Cardiac muscle cell (in vitro differentiated cells and primary cell): ENCODE results near the gene CCDC120. TPM values are rescaled to one million over a fixed set of nuclear protein-coding genes. Genes with fewer than 3 reads are reported as not detected.

ENCODE experiments used
- DNase-seq, 2 donors: peaks; one replicate each; pipeline versions ENCODE4 v3.0.0 to v3.0.0-alpha.2; 2010 to 2017; ENCODE audit warnings: low read depth in 1 of 2, low spot score in 1 of 2
- H3K27ac ChIP-seq: fragments of 200-600 bp; sonication (generic); 2 replicates; pipeline ENCODE4 v1.5.1; 2016
- H3K27me3 ChIP-seq: fragments of 200-600 bp; sonication (generic); 2 replicates; pipeline ENCODE4 v1.6.0; 2016; ENCODE audit warnings: control low read depth
- H3K36me3 ChIP-seq: fragments of 200-600 bp; sonication (generic); 2 replicates; pipeline ENCODE4 v1.5.1; 2016; ENCODE audit warnings: control low read depth
- H3K4me1 ChIP-seq: fragments of 200-600 bp; sonication (generic); 2 replicates; pipeline ENCODE4 v1.8.1; 2017; ENCODE audit warnings: low read depth, mild to moderate bottlenecking, mixed run types
- H3K4me3 ChIP-seq: fragments of 200-600 bp; sonication (generic); 2 replicates; pipeline ENCODE4 v1.5.1; 2016; ENCODE audit warnings: mild to moderate bottlenecking
- H3K9me3 ChIP-seq: fragments of 200-600 bp; sonication (generic); 2 replicates; pipeline ENCODE4 v1.5.1; 2017; ENCODE audit warnings: low read depth, mild to moderate bottlenecking, control low read depth
- CTCF ChIP-seq: IDR thresholded peaks from 2 replicates; pipeline ENCODE4 v1.5.1; 2012; ENCODE audit warnings: low read depth, mild to moderate bottlenecking, low read length
- polyA plus RNA-seq: library from polyadenylated mRNA; unstranded; fragments of >200 nt; fragmentation: Nextera tagmentation; extraction: Ambion mirVana; gene quantifications from 2 replicates; pipeline ENCODE4 v1.2.1, GENCODE V29; 2016
- total RNA-seq: library from RNA; depleted of rRNA; stranded (reverse); fragments of >200 nt; gene quantifications from 2 replicates; pipeline ENCODE4 v1.2.3, GENCODE V29; 2016

CCDC120 gene
- total and polyA plus RNA-seq, 2 experiments from 2014 or later = 5.4 to 7.8 TPM

GRCh38 chrX:49117581-49117980 lies 58.8 kb downstream of the CCDC120 start:
- Histone ChIP-seq H3K36me3 (no peaks in the 10 kb centered on the region), H3K27ac (no peak overlapping the region), H3K4me3 (no peak overlapping the region), H3K9me3 (no peaks in the 10 kb centered on the region), H3K4me1 (no peaks in the 10 kb centered on the region), H3K27me3 (no peaks in the 10 kb centered on the region)
- no peak for DNase-seq
- no peak for TF ChIP-seq CTCF

Other genes starting within 250 kb of the CCDC120 start
- not detected in 2 replicates for gene ERAS, start 232.5 kb upstream of the CCDC120 start, total RNA-seq
- 0.17 TPM in 1 of 2 replicates, not detected in the other for gene ERAS, start 232.5 kb upstream of the CCDC120 start, polyA plus RNA-seq
- gene PCSK1N, start 223.4 kb upstream of the CCDC120 start, total RNA-seq = 7.1 and 8.5 TPM in 2 replicates
- gene PCSK1N, start 223.4 kb upstream of the CCDC120 start, polyA plus RNA-seq = 5.4 and 8.7 TPM in 2 replicates
- gene TIMM17B, start 161.2 kb upstream of the CCDC120 start, total RNA-seq = 127 and 152 TPM in 2 replicates
- 219 and 264 TPM in 2 replicates for gene TIMM17B, start 161.2 kb upstream of the CCDC120 start, polyA plus RNA-seq
- gene PQBP1, start 161.1 kb upstream of the CCDC120 start, total RNA-seq = 62.8 and 74.8 TPM in 2 replicates
- 75.3 and 114 TPM in 2 replicates for gene PQBP1, start 161.1 kb upstream of the CCDC120 start, polyA plus RNA-seq
- 17.3 and 22.2 TPM in 2 replicates for gene SLC35A2, start 147.4 kb upstream of the CCDC120 start, total RNA-seq
- gene SLC35A2, start 147.4 kb upstream of the CCDC120 start, polyA plus RNA-seq = 41.8 and 51.4 TPM in 2 replicates
- gene PIM2, start 140.0 kb upstream of the CCDC120 start, total RNA-seq = 18.5 and 25.2 TPM in 2 replicates
- gene PIM2, start 140.0 kb upstream of the CCDC120 start, polyA plus RNA-seq = 20.7 and 38.4 TPM in 2 replicates
- 40.2 and 56.6 TPM in 2 replicates for gene OTUD5, start 101.4 kb upstream of the CCDC120 start, total RNA-seq
- 47.8 and 55.6 TPM in 2 replicates for gene OTUD5, start 101.4 kb upstream of the CCDC120 start, polyA plus RNA-seq
- 1.1 and 2.6 TPM in 2 replicates for gene KCND1, start 87.2 kb upstream of the CCDC120 start, total RNA-seq
- gene KCND1, start 87.2 kb upstream of the CCDC120 start, polyA plus RNA-seq = 2.3 and 3.1 TPM in 2 replicates
- gene GRIPAP1, start 56.7 kb upstream of the CCDC120 start, total RNA-seq = 34.7 and 67.3 TPM in 2 replicates
- 44.8 and 65.4 TPM in 2 replicates for gene GRIPAP1, start 56.7 kb upstream of the CCDC120 start, polyA plus RNA-seq
- gene TFE3, start 15.6 kb upstream of the CCDC120 start, total RNA-seq = 30.0 and 55.0 TPM in 2 replicates
- gene TFE3, start 15.6 kb upstream of the CCDC120 start, polyA plus RNA-seq = 32.1 and 40.9 TPM in 2 replicates
- gene PRAF2, start 15.0 kb downstream of the CCDC120 start, total RNA-seq = 22.9 and 30.3 TPM in 2 replicates
- 56.2 and 76.7 TPM in 2 replicates for gene PRAF2, start 15.0 kb downstream of the CCDC120 start, polyA plus RNA-seq
- gene WDR45, start 20.9 kb downstream of the CCDC120 start, total RNA-seq = 51.4 and 54.6 TPM in 2 replicates
- 58.6 and 62.3 TPM in 2 replicates for gene WDR45, start 20.9 kb downstream of the CCDC120 start, polyA plus RNA-seq
- 37.3 and 38.4 TPM in 2 replicates for gene GPKOW, start 64.7 kb downstream of the CCDC120 start, total RNA-seq
- gene GPKOW, start 64.7 kb downstream of the CCDC120 start, polyA plus RNA-seq = 23.2 and 28.7 TPM in 2 replicates
- gene MAGIX, start 103.8 kb downstream of the CCDC120 start, total RNA-seq = 2.0 and 6.8 TPM in 2 replicates
- 3.2 and 10.0 TPM in 2 replicates for gene MAGIX, start 103.8 kb downstream of the CCDC120 start, polyA plus RNA-seq
- gene PLP2, start 112.9 kb downstream of the CCDC120 start, total RNA-seq = 8.3 and 12.4 TPM in 2 replicates
- 34.6 and 41.2 TPM in 2 replicates for gene PLP2, start 112.9 kb downstream of the CCDC120 start, polyA plus RNA-seq
- gene PRICKLE3, start 127.4 kb downstream of the CCDC120 start, total RNA-seq = 10.5 and 16.5 TPM in 2 replicates
- gene PRICKLE3, start 127.4 kb downstream of the CCDC120 start, polyA plus RNA-seq = 8.1 and 10.9 TPM in 2 replicates
- 0.45 and 1.8 TPM in 2 replicates for gene SYP, start 141.2 kb downstream of the CCDC120 start, total RNA-seq
- 1.1 and 1.3 TPM in 2 replicates for gene SYP, start 141.2 kb downstream of the CCDC120 start, polyA plus RNA-seq
- gene CACNA1F, start 174.3 kb downstream of the CCDC120 start, total RNA-seq = 0.45 and 1.0 TPM in 2 replicates
- gene CACNA1F, start 174.3 kb downstream of the CCDC120 start, polyA plus RNA-seq = 0.02 and 1.5 TPM in 2 replicates
- gene CCDC22, start 176.5 kb downstream of the CCDC120 start, total RNA-seq = 18.3 and 21.2 TPM in 2 replicates
- 16.1 and 18.9 TPM in 2 replicates for gene CCDC22, start 176.5 kb downstream of the CCDC120 start, polyA plus RNA-seq
- 0.07 and 0.18 TPM in 2 replicates for gene FOXP3, start 205.7 kb downstream of the CCDC120 start, total RNA-seq
- gene FOXP3, start 205.7 kb downstream of the CCDC120 start, polyA plus RNA-seq = 0.59 TPM in 1 of 2 replicates, not detected in the other
- 32.6 and 36.0 TPM in 2 replicates for gene PPP1R3F, start 210.8 kb downstream of the CCDC120 start, total RNA-seq
- 24.4 and 28.3 TPM in 2 replicates for gene PPP1R3F, start 210.8 kb downstream of the CCDC120 start, polyA plus RNA-seq
- gene GAGE10, start 244.6 kb downstream of the CCDC120 start, total RNA-seq = not detected in 2 replicates
- gene GAGE10, start 244.6 kb downstream of the CCDC120 start, polyA plus RNA-seq = 1.0 TPM in 1 of 2 replicates, not detected in the other